ENCODE measurements around the gene RABL6.
"Not testable (repeated sequence)": the region's sequence is repeated elsewhere in the genome, so short reads cannot be mapped to it uniquely, and the experiment has no call there.

Gene RABL6

DNA sequence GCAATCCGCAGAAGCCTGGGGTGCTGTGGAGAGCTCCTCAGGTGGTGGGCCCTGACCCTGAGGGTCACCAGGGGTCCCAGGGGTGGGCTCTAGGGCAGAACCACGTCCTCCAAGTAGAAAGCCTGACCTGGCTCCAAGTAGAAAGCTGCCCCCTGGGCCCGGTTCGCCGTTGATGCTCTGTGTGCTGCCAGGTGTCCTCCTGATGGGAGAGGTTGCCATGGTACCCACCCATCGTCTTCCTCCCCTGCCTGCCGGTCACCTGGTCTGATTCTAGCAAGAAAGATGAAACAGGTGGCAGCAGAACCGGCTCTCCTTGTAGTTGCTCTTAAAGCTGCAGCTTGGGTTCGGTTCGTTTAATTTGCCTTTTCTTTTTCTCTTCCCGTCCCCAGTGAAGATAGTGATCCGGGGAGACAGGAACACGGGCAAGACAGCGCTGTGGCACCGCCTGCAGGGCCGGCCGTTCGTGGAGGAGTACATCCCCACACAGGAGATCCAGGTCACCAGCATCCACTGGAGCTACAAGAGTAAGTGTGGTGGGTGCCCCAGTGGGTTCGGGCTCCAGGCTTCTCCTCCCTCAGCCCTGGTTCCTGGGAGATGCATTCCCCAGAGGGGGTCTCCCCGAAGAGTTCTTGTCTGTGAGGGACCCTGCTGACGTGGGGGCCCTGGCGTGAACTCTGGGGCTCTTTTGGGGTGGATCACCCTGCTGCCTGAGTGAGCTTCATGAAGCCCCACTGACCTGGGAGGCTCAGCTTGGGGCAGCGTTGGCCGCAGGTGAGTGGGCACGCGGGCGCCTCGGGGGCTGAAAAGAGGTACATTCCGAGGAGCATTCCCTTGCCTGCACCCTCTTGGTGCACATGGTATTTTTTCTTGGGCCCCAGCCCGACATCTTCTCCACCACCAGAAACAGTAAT is 15.6 kb downstream of the RABL6 start:
- FAIRE-seq, result no peak

DNA sequence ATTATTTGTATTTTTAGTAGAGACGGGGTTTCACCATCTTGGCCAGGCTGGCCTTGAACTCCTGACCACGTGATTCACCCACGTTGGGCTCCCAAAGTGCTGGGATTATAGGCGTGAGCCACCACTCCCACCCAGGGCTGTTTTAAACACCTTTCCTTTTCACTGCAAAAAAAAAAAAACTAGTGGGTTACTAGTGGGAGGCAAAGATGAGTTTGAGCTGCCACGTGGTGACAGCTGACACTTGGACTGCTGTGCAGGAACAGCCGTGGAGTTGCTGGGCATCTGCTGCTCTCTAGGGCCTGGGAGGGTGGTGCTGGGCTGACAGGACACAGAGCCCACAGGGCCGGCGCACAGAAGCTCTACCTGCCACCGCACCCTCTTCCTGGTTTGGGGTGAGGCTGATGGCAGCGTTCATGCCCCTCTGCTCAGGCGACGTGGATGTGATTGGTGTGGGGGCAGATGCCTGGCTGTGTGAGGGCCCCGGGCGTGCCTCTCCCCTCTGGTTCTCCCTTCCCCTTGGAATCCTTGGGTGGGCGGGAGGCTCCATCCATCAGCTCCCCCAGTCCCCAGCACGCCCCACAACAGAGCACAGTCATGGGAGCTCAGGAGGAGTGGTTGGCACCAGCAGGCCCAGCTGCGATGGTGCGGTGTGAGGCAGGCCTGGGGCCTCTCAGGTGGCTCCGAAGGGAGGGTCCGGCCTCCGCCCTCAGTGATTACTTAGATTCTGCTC is 16.9 kb downstream of the RABL6 start:
- FAIRE-seq, result no peak

DNA sequence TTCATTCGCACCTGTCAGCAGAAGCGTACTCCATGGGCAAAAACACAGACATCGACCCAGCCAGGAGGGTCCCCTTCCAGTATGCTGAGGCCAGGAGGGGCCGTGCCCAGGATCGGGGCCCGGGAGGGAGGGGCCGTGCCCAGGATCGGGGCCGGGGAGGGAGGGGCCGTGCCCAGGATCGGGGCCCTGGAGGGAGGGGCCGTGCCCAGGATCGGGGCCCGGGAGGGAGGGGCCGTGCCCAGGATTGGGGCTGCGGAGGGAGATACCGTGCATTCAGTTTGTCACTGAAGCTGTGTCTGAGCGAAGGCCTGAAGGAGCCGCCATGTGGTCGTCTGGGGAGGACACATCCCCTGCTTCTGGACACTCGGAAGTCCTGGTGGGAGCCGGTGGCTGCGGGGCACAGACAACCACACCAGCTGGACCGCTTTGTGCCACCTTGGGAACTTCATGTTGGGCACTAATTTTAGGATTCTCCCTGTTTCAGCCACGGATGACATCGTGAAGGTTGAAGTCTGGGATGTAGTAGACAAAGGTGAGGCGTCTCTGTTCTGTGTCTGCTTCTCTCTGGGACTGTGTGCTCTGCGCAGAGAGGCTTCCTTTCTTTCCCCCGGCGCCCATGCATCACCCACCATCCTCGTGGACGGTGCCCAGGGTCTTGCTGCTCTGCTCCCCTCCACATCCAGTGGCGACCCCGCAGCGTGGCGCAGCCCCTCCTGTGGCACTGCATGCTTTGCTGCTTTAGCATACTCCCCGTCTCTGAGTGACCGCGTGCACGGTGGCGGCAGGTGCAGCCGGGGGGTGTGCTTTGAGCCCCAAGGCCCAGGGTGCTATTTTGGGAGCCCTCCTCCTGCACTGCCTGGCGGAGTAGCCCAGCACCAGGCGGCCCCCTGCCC is 17.8 kb downstream of the RABL6 start:
- FAIRE-seq, result no peak

GRCh38 chr9:136826188-136826541 is 18.4 kb downstream of the RABL6 start:
- no peak for FAIRE-seq

- no peak for FAIRE-seq
These were observed 19.2 kb downstream of the RABL6 start for GRCh38 chr9:136826703-136827582.

GRCh38 chr9:136827794-136828473 is 20.2 kb downstream of the RABL6 start:
- FAIRE-seq, result no peak

DNA sequence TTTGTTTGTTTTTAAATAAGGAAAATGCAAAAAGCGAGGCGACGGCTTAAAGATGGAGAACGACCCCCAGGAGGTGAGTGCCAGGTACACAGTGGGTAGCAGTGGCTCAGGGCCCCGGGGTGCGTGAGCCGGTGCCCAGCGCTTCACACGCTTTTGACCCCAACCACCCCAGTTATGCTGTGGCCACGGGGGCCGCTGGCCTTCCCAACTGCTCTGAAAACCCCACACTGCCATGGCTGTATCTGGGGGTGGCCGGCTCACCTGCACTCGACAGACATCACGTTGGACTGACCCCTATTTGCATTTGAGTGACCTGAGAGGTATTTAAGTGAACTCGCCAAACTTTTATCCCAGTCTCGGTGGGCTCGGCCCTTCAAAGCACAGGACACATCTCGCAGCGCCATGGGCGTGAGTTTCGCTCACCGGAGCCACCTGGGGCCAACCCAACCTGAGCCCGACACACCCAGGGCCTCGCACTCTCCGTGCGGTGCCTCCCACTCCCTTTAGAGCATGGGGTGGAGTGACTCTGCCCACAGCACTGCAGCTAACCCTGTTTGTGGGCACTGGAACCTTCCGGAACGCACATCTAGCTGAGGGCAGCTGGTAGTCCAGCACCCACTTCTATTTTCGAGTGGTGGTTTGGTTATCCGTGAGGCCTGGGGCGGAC is 20.9 kb downstream of the RABL6 start:
- FAIRE-seq, result no peak

- FAIRE-seq, result no peak
These were observed 21.7 kb downstream of the RABL6 start for GRCh38 chr9:136829412-136829811.

GRCh38 chr9:136829981-136830885 is 22.5 kb downstream of the RABL6 start:
- no peak for FAIRE-seq

DNA sequence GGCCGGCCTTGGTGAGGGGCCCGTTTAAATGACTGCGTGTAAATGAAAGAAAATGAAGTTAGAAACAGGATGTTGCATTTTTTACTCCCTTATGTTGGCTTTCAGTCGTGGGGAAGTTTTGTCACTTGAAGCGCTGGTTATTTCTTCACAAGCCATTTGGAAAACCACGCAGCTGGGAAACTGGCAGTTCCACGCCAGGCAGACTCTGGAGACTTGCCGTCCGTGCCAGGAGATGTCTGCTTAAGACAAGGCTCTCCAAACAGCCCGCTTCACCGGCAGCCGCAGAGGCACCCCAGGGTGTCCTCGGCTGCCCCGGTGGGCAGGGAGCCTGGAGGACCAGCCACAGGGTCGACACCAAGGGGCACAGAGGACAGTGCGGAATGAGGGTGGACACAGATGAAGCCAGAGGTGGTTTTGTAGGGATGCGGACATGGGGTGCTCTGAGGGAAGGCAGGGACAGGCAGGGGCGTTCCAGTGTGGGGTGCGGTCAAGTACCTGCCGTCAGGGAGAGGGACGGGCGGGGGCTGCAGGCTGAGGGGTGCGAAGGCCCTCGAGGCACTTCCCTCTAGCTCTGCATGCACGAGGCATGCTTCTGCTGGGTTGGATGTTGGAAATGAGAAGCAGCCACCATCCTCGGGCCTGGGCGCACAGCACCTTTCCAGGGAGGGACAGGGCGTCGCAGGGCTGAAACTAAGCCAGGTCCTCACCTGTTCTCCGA is 23.4 kb downstream of the RABL6 start:
- FAIRE-seq, result no peak

DNA sequence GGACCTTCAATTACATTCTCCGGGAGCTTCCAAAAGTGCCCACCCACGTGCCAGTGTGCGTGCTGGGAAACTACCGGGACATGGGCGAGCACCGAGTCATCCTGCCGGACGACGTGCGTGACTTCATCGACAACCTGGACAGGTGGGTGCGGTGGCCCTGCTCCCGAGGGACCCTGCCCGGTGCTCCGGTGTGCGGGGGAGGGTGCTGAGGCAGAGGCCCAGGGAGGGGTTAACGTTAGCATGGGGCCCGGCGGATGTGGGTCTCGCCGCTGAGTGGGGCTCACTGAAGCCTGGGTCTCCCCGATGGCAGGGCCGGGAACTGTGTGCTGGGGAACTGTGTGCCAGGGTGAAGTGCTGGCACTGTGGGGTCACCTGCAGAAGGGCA is 24.0 kb downstream of the RABL6 start:
- no peak for FAIRE-seq

- no peak for FAIRE-seq
These were observed 24.8 kb downstream of the RABL6 start for GRCh38 chr9:136832581-136832980.

DNA sequence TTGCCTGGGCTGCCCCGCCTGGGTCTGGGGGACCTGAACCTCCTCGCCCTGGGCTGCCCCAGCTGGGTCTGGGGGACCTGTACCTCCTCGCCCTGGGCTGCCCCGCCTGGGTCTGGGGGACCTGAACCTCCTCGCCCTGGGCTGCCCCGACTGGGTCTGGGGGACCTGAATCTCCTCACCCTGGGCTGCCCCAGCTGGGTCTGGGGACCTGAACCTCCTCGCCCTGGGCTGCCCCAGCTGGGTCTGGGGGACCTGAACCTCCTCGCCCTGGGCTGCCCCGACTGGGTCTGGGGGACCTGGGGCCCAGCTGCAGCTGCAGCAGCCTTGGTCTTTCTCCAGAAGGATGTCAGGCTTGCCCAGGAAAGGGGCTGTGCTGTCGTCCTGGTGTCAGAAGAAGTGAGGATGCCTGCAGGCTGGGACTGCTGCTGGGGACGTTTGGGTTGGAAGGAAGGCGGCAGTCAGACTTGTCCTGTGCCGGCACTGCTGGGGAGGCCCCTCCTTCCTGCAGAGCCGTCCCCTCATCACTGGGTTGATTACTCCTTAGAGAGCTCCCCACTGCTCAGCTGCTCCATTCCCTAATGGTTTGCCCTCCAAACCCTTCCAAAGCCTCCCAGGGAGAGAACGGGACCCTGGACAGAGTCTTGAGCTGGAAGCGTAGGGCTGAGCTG is 25.8 kb downstream of the RABL6 start:
- not testable (repeated sequence) for FAIRE-seq

GRCh38 chr9:136835162-136835931 is 27.6 kb downstream of the RABL6 start:
- no peak for FAIRE-seq

GRCh38 chr9:136835932-136836904 is 28.5 kb downstream of the RABL6 start:
- FAIRE-seq, result no peak

DNA sequence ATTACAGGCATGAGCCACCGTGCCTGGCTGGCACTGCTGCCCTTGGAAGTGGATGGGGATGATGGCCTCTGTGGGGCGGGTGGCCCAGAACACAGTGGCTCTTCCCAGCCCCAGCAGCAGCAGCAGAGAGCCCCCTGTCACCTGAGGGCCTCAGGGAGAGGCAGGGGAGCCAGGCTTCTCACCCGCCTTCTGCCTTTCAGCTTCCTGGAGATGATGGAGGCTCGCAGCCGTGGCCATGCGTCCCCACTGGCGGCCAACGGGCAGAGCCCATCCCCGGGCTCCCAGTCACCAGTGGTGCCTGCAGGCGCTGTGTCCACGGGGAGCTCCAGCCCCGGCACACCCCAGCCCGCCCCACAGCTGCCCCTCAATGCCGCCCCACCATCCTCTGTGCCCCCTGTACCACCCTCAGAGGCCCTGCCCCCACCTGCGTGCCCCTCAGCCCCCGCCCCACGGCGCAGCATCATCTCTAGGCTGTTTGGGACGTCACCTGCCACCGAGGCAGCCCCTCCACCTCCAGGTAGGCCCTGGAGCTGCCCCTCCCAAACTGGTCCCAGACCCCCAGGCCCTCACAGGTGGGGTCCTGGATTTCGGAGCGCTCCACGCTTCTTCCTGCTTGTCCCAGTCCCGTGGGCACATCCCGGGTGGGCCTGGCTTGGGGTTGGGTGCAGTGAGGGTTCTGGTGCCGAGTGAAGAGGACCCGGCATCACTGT is 29.6 kb downstream of the RABL6 start:
- no peak for FAIRE-seq
